D341Med (cell line): ENCODE data around the gene MTM1.

Experiments
- DNase-seq: peaks from one replicate; pipeline ENCODE4 v3.0.0; 2012; ENCODE audit warnings: low spot score

MTM1 gene

GRCh38 chrX:150676221-150676620, 107.8 kb downstream of the MTM1 start:
- DNase-seq: no peak

GRCh38 chrX:150680974-150681373, 112.6 kb downstream of the MTM1 start:
- DNase-seq: peak; percentile 44

GRCh38 chrX:150683112-150683511, 114.7 kb downstream of the MTM1 start:
- DNase-seq: no peak

GRCh38 chrX:150683536-150684146, 115.2 kb downstream of the MTM1 start:
- DNase-seq: peak; percentile 31

- no peak for DNase-seq
Measured at GRCh38 chrX:150688911-150689451, 120.6 kb downstream of the MTM1 start.

- DNase-seq: no peak
Measured at GRCh38 chrX:150690126-150690525, 121.7 kb downstream of the MTM1 start.

- DNase-seq: no peak
Measured at GRCh38 chrX:150692296-150692695, 123.9 kb downstream of the MTM1 start.

- DNase-seq: peak; percentile 82
Measured at GRCh38 chrX:150692831-150693724, 124.7 kb downstream of the MTM1 start, which contains the start of gene MTMR1. TSS of gene MTMR1 (plus strand) at chrX:150693396. CDS start at chrX:150693531, 135 bp downstream.

GRCh38 chrX:150693725-150694574, 125.5 kb downstream of the MTM1 start:
- DNase-seq: peak; percentile 72

- peak; percentile 23 for DNase-seq
Measured at GRCh38 chrX:150694738-150695410, 126.5 kb downstream of the MTM1 start.

- DNase-seq: no peak
Measured at GRCh38 chrX:150696331-150696730, 127.9 kb downstream of the MTM1 start.

GRCh38 chrX:150696866-150697265, 128.4 kb downstream of the MTM1 start:
- no peak for DNase-seq

- no peak for DNase-seq
Measured at GRCh38 chrX:150697641-150698040, 129.2 kb downstream of the MTM1 start.

GRCh38 chrX:150698981-150699380, 130.6 kb downstream of the MTM1 start:
- DNase-seq: no peak

GRCh38 chrX:150700107-150700506, 131.7 kb downstream of the MTM1 start:
- peak; percentile 45 for DNase-seq

- DNase-seq: no peak
Measured at GRCh38 chrX:150701377-150701776, 133.0 kb downstream of the MTM1 start.

- no peak for DNase-seq
Measured at GRCh38 chrX:150702966-150703694, 134.7 kb downstream of the MTM1 start.

- no peak for DNase-seq
Measured at GRCh38 chrX:150703695-150703974, 135.2 kb downstream of the MTM1 start.

GRCh38 chrX:150704030-150704613, 135.7 kb downstream of the MTM1 start:
- DNase-seq: no peak

- no peak for DNase-seq
Measured at GRCh38 chrX:150712619-150713018, 144.2 kb downstream of the MTM1 start.

GRCh38 chrX:150715184-150715583, 146.8 kb downstream of the MTM1 start:
- DNase-seq: no peak
